Measurements from ENCODE around the gene RBX1.

DNA sequence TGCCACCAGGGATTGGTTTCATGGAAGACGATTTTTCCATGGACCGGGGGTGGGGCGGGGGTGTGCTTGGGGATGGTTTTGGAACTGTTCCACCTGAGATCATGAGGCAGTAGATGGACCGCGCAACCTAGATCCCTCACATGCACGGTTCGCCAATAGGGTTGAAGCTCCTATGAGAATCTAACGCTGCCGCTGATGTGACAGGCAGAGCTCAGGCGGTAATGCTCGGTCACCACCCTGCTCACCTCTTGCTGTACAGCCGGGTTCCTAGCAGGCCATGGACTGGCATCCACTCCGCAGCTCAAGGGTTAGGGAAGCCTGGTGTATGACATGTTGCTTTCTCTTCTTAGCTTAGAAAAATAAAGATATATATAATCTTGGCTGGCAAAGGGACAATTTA, 22.0 kb downstream of the RBX1 start:
- TF ChIP-seq, protein P1, sequence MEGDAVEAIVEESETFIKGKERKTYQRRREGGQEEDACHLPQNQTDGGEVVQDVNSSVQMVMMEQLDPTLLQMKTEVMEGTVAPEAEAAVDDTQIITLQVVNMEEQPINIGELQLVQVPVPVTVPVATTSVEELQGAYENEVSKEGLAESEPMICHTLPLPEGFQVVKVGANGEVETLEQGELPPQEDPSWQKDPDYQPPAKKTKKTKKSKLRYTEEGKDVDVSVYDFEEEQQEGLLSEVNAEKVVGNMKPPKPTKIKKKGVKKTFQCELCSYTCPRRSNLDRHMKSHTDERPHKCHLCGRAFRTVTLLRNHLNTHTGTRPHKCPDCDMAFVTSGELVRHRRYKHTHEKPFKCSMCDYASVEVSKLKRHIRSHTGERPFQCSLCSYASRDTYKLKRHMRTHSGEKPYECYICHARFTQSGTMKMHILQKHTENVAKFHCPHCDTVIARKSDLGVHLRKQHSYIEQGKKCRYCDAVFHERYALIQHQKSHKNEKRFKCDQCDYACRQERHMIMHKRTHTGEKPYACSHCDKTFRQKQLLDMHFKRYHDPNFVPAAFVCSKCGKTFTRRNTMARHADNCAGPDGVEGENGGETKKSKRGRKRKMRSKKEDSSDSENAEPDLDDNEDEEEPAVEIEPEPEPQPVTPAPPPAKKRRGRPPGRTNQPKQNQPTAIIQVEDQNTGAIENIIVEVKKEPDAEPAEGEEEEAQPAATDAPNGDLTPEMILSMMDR (IDR thresholded peaks at IDR 0.05; ENCODE audit: poor library complexity, severe bottlenecking): no peak
- no peak for TF ChIP-seq EZH2 (IDR thresholded peaks at IDR 0.05; ENCODE audit: borderline replicate concordance, insufficient read depth, low read length, poor library complexity, severe bottlenecking)
- TF ChIP-seq POLR2AphosphoS5 (IDR thresholded peaks at IDR 0.05): no peak
- TF ChIP-seq, protein P2, sequence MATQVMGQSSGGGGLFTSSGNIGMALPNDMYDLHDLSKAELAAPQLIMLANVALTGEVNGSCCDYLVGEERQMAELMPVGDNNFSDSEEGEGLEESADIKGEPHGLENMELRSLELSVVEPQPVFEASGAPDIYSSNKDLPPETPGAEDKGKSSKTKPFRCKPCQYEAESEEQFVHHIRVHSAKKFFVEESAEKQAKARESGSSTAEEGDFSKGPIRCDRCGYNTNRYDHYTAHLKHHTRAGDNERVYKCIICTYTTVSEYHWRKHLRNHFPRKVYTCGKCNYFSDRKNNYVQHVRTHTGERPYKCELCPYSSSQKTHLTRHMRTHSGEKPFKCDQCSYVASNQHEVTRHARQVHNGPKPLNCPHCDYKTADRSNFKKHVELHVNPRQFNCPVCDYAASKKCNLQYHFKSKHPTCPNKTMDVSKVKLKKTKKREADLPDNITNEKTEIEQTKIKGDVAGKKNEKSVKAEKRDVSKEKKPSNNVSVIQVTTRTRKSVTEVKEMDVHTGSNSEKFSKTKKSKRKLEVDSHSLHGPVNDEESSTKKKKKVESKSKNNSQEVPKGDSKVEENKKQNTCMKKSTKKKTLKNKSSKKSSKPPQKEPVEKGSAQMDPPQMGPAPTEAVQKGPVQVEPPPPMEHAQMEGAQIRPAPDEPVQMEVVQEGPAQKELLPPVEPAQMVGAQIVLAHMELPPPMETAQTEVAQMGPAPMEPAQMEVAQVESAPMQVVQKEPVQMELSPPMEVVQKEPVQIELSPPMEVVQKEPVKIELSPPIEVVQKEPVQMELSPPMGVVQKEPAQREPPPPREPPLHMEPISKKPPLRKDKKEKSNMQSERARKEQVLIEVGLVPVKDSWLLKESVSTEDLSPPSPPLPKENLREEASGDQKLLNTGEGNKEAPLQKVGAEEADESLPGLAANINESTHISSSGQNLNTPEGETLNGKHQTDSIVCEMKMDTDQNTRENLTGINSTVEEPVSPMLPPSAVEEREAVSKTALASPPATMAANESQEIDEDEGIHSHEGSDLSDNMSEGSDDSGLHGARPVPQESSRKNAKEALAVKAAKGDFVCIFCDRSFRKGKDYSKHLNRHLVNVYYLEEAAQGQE (IDR thresholded peaks at IDR 0.05; ENCODE audit: borderline replicate concordance): no peak
- no peak for TF ChIP-seq SMC3 (conservative IDR thresholded peaks at IDR 0.05; ENCODE audit: poor library complexity)
- no peak for TF ChIP-seq EP300 (conservative IDR thresholded peaks at IDR 0.05; ENCODE audit: poor library complexity, severe bottlenecking)
- TF ChIP-seq RAD21 (conservative IDR thresholded peaks at IDR 0.05): no peak
- no peak for TF ChIP-seq MXI1 (conservative IDR thresholded peaks at IDR 0.05; ENCODE audit: poor library complexity, severe bottlenecking)
